Lung microvascular endothelial cell (primary cell): ENCODE measurements around the gene SAMD4A. TPM values are rescaled to one million over a fixed set of nuclear protein-coding genes. Genes with fewer than 3 reads are reported as not detected.
A peak's percentile ranks its signal among the peaks of the same experiment; 100 is the strongest.

ENCODE experiments used
- DNase-seq, 2 donors: peaks; one replicate each; pipeline versions ENCODE4 v3.0.0 to v3.0.0-alpha.2; 2010; ENCODE audit warnings: low read depth in 2 of 2
- total RNA-seq: library from RNA; depleted of rRNA; stranded (reverse); fragments of >200 nt; gene quantifications from 2 replicates; pipeline ENCODE4 v1.2.1, GENCODE V29; 2014

The SAMD4A gene
- total RNA-seq, 1 donor from 2014 or later, result 43.5 TPM

DNA sequence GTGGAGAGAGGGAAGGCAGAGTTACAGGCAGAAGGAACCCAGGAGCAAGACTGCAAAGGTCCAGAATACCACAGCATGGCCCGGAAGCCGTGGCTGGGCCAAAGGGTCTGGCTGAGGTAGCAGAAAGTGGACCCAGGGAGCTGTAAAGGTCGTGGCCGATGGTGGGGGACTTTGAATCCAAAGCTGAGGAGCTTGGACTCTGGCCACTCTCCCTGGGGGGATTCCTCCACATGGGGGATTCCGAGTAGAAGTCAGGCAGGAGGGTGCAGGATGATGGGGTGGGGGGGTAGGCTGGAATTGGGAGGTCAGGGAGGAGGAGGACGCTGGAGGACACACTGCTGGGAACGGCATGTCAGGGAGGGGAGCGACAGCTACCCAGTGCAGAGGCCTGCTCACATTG is 210.5 kb downstream of the SAMD4A start:
- no peak for DNase-seq

DNA sequence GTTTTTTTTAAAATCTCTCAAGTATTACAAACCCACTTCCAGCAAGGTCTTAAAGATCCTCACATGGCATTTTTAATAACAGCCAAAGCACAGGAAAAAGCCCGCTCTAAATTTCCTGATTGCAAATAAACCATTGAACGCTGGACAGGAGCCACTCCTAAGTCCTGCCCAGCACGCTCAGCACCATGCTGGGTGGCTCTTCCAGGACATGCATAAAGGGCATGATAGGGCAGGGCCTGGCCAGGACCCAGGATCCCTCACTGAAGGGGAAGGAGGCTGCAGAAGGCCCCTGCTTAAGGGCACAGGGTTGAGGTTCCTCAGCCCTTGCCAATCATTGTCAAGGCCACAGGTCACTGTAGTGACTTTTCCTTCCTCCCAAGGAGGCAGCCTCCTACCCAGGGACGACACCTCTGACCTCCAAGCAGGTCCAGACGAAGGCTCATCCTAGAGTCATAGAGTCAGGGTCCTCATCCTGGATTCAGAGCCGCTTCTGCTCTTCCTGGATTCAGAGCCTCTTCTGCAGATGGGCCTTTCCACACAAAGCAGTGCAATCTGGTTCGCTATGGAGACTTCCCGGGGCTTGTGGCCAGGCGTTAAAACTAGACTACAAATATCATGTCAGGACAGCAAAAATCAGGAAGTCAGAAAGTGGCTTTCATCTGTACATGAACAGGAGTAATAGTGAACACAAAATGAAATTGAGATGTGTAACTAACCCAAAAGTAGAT is 211.9 kb downstream of the SAMD4A start:
- DNase-seq, result no peak

DNA sequence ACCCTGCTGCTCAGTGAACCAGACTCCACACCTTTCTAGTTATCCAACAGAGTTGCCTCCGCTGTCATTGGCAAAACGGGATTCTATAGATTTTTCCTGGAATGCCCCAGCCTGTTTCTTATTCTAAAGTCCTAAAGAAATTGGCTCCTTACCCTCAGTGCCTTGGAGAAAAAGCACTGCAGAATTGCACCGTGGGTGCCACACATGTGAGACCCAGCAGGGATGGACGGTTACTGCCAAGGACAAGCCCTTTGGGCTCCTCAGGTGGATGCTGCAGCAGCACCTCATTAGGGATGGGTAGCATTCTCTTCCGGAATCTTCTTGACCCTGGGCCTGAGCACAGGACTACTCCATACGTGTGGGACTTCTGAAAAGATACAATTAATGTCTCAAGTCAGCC is 214.2 kb downstream of the SAMD4A start:
- no peak for DNase-seq

DNA sequence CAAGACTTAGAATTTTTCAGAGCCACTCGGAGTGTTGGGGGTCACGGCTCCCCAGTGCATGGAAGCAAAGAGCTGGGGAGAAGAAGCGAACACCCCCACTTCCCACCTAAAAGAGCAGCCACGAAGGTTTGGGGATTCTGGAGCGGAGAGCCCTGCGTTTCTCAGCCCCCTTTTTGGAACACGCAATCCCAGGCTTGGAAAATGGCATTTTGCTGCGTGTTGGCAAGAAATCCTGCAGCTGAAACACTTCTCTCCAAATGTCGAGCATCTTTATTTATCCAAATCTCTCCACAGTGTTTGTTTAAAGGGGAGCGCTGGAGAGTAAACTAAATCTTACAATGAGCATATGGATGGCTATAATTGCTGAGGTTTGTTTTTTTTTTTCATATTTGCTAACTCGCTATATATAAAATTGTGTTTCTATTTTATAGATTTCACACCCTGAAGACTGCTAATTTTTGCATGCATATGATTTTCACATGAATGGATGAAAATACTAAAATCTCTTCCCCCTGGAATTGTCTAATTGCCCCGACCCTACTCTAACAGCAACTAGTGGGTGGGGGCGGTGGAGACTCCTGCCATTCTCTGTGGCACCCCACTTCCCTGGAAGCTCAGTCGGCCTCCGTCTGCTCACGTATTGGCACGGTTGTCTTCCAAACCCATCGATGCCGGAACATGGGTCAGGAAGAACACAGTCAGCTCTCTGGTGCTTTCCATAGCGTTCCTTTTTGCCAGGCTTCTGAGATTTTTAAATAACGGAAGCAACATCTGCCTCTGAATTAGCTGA is 215.2 kb downstream of the SAMD4A start:
- DNase-seq, result no peak

DNA sequence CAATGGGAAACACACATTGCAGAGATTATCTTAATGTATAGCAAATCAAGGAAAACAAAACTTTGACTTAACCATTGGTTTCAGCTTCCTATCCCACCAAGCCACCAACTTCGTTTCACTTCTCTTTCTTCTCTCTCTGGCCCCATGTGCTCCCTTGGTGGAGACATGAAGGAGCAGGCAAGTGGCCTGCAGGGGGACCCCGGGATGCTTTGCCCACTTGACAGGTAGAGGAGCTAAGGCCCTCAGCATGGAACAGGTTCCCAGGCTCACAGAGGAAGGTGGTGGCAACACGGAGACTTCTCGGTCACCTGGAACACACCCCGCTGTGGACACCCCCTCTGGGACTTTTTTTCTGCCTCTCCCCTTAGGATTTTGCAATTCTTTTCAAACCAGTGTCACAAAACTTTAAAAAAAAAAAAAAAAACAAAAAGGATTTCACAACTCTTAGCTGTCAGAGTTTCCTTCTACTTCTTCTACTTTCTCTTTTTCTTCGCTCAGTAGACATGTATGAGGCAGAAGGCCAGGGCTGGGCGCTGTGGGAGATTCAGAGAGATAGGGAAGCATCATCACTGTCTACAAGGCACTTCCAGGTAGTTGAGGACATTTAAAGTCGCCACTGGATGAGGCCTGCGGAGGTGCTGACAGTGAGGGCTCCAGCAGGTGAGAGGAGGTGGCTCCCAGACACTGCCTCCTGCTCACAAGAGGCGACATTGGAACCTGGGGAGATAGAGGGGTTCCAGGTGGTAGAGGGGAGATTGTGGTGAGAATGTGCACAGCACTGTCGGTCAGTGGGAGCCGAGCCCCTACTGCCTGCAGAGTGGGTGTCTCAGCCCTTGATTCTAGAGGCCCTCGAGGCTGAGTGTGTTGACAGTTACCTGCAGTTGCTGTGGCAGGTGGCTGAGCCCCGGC is 216.1 kb downstream of the SAMD4A start:
- no peak for DNase-seq

DNA sequence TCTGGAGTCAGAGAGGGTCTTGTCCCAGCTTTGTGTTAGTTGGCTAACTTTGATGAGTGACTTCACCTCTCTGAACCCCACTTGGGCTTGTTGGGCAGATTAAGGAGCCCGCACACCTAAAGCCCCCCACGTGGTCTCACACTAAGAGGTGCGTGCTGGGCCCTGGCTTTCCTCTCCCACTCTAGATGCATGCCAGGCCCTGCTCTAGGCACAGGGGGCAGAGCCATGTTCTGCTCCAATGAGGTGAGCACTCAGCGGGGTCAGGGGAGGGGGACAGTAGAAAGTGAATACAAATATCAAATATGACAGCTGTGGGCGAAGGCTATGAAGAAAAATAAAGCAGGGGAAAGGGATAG is 216.7 kb downstream of the SAMD4A start:
- DNase-seq, result no peak

DNA sequence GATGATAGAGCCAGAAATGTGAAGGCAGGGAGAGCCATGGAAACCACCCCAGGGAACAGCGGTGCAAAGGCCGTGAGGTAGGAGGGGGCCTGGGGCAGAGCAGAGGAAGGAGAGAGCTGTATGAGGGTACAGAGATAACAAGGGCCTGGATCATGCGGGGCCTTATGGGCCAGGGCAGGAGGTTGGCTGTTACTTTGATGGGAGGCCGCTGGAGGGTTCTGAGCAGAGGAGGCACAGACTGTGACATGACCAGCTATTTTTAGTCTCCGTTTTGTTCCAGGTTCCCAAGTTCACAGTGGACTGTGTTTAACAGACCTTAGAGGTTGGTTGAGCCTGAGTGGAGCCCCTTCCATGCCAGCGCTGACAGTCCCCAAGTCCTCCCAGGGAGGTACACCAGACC is 217.1 kb downstream of the SAMD4A start:
- no peak for DNase-seq

DNA sequence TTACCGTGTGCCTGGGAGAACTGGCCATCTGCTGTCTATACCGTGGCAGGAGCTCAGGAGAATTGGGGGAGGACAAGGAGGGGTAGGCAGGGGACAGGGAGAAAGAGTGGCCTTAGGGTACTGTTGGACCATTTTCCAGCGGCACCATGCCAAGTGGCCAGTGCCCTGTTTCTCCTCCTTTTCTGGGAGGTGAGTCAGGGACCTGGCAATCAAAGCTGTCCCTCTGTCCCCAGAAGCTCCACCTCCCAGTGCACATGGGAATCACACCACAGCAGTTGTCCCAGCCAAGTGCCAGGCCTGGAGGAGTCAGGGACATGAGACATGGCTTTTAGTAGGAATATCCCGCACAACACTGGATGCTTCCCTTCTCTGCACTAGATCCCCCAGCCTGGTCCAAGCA is 217.7 kb downstream of the SAMD4A start:
- DNase-seq, result no peak

DNA sequence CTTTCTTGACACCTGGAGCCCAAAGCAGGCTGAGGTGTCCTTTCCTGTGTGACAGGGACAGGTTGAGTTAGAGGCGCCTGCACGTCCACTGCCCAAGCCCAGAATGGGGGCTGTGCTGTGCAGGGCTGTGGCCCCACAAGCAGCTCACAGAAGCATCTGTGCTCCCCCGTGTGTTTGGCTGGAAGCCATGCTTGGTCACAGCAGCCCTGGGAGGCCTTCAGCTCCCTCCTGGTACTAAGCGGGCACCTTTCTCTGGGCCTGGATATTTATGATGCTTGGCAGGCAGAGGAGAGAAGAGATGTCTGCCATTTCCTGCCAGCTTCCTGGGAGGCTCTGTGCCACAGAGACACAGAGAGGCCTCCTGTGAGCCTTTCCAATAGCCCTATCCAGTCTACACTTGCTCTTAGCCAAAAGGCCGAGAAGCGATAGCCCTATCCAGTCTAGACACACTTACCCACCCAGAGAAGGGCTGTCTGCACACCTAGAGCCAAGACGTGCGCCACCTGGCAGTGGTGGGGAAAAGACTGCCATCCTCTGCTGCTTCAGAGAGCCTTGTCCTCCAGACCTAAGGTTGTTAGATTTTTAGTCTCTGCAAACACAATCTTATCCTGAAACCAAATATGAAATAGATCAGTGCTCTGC is 218.3 kb downstream of the SAMD4A start:
- DNase-seq, result no peak

DNA sequence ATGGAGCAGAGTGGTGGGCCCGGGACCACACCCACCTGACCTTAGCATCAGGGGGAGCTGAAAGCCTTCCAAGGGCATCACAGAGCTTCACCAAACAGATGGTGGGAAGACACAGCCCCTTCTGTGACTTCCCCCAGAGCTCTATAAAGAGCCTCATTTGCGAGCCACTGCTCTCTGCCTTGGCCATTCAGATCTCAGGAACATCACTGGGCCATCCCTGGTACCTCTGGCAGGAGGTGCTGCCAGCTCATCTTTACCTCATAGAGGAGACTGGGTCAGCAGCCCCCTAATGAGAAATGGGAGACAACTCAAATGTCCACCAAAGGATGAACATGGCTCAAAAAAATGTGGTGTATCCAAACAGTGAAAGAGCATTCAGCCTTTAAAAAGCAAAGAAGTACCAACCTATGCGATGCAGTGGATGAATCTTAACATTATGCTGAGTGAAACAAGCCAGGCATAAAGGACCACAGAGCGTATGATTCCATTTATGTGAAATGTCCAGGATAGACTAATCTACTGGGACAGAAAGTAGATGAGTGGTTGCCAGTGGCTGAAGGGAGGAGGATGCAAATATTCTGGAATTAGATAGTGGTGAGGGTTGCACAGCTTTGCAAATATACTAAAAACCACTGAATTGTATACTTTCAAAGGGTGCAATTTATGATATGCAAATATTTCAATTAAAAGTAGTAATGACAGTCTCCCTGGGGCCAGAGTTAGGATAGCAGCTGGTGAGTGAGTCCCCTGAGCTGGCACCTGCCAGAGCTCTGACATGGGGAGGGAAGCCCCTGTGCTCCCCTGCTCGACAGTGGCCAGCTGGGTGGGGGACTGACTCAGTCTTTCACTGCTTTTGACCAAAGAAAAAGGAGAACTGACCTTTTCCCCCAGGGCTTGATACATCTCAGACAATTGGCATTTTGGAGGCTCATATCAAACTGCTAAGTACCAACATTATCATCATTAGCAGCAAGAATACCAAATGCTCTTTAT is 219.1 kb downstream of the SAMD4A start:
- no peak for DNase-seq

DNA sequence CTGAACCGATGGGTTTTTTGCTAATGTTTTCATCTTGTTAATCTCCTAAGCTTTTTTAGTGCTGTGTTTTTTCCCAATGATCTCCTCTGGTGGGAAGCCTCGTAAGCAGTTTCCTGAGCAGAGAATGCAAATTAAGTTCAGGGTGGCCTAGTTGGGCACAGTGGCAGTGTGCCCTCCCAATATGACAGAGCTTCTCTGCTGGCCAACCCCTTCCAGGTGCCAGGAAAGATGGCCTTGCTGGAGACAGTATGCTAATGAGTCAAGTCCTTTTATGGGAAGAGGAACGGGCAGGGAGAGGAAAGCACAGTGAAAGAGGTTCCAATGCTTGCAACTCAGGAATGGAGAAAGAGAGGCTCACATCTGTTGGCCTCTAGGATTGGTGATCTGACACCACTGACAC is 219.9 kb downstream of the SAMD4A start:
- no peak for DNase-seq

DNA sequence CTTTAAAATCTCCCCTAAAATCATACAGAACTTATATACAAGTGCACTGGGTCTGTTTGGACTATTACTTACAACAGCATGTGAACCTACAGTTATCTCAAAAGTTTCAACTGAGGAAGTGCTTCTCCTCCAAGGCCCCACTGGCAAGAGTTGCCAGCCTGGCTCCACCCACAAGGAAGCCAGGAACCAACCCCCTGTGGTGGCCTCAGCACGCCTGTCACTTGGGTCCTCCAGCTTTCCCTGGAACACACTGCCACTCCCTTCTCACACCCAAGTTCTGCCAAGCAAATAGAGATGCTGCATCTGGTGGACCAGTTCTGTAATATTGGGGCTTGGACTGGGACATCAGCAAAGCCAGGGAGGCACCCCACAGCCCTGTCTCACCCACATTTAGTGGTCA is 220.3 kb downstream of the SAMD4A start:
- no peak for DNase-seq

DNA sequence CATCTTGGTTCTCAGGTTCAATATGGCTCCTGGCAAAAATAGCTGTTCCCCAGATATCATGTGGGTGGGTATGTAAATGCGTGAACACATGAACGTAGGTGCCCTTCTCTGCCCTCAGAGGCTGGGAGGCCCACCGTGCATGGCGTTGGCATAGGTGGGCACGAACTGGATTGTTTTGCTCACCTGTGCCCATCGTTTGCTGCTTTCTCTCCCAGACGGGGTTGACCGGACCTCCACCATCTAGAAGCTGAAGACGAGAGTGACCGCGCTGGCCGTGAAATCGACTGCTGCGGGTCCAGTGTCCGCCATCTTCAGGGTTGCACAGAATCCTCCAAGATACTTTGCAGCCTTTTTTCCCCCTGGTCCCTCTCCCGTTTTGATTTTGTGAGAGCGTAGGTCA is 221.8 kb downstream of the SAMD4A start:
- no peak for DNase-seq

DNA sequence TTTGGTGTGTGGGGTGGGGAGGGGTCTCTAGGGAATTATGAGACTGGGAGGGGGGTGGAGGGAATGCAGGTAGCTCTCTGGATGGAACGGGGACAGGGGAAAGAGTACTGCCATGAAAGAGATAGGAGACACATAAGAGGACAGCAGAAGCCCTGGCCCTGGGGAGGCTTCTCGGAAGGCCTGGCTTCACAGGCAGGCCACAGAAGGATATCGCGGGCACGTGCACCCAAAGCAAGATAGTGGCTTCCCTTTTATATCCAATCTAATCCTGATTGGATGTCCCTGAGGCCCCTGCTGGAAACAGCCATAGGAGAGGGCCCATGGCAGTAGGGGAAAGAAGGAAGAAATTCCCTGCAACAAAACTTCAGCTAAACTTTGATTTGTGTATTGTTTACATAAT is 222.2 kb downstream of the SAMD4A start:
- no peak for DNase-seq

DNA sequence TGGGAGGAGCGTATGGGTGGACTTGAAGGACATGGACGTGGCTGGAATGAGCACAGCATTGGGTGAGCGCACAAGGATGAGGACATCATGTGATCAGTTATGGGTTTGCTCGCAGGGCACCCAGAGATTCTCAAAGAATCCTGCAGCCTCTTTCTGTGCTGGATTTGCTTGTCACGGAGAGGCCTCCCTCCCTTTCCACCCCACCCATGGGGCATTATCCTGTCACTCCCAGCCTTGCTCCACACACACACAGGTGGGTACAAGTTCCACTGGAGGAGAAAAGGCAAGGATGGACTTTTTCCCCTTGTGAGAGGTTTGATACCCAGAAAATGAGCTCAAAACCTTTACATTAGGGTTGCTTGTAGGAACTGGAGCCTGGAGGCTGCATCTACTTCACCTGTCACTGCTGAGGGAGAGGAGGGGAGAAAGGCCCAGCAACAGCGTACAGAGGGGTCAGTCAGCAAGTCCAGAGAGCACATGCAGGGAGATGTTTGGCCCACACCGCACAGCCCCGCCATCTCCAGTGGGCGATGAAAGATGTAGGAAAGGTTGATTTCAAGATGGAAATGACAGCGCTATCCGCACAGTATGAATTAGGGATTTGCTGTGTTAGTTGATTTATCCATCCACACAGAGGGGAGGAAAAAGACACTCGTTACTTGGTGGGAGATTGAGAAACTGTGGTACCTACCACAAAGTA is 223.0 kb downstream of the SAMD4A start:
- no peak for DNase-seq

DNA sequence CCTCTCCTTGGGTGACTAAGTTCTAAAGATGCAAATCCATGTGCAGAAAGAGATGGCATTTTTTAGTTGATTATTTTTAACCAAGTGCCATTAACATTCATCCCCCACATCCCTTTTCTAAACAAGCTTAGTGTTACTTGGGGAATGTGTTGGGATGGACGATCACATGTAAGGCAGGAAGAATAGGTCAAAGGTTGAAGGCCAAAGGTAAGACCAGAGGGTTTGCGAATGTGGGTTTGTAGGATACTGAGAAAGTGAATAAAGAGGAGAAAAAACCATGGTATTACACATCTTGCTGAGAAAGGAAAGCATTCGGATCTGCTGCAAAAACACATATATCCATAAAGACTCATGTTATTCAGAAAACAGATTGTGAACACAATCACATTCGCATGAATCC is 224.1 kb downstream of the SAMD4A start:
- DNase-seq, result no peak

DNA sequence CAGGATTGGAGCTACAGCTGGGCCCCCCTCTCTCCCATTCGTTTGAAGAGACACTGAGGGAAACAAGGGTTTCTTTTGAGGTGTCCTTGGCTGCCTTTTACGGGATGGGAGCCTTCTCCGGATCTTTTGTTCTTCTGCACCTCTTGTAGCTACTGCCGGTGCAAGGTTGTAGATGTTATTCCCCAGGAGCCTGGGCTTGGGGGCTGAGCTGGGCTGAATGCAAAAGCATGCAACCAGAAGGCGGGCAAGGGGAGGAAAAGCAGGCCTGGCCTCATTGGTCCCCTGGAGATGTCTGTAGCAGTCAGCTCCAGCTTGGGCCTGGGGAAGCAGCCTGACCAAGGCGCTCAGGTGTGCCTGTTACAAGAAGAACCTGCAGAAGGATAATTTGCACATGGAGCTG is 225.4 kb downstream of the SAMD4A start:
- no peak for DNase-seq

DNA sequence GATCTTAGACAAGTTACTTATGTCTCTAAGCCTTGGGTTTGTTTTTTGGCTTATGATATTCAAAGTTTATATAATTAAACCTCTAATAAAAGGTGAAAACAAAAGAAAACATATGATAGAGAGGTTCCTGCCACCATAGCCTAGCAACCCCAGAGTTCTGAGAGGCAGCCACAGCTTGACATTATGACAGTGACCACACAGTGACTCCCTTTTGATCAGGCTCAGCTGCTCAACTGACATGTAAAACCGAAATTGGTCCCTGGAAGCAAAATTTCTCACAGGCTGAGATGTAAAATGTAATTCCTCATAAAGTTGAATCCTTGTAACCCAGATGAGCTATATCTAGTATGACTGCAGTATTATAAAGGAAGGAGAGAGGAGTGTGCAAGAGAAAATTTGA is 227.2 kb downstream of the SAMD4A start:
- DNase-seq, result no peak

DNA sequence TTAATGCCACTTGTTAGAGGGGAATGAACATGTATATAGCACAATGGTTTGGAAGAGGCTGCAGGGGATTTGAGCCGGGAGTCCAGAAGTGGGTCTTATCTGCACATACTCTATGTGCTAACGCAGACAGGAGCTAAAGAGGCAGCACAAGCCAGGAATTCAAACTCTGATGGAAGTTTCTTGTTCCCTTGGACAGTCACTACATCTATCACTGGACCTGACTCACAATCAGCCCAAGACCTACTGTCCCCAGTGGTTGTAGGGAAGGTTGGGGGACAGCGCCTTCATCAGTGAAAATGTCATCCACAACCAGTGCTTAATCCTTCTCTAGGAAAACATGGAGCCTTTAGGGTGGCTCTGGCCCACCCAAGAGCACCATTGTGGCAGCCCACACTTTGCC is 227.9 kb downstream of the SAMD4A start:
- DNase-seq, result no peak

DNA sequence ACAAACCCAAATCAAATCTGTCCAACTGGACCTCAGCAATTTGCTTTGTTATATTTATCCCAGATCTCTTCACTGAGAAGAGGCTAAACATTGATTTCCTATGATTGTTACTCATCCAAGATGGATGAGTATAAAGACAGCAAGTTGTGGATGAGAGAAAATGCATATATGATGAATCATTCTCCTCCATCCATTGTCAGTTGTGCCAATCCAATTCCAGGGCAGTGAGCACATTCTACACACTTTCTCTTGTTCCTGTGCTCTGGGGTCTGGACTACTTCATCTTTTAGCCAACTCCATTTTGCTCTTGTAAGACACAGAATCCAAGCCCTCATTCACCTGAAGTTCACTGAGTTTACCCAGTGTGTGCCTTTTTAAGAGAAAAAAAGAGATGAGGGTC is 230.0 kb downstream of the SAMD4A start:
- DNase-seq, result peak; percentile 15 to 72
